Stimulated activated naive CD4-positive, alpha-beta T cell treated with Interleukin-2 at 50 U/mL for 16 hours (primary cell): ENCODE data around the gene ACTL9.

ENCODE experiments used
- DNase-seq: peaks from one replicate; lab custom pipeline; 2025; lab: John Stamatoyannopoulos, UW

The ACTL9 gene

DNA sequence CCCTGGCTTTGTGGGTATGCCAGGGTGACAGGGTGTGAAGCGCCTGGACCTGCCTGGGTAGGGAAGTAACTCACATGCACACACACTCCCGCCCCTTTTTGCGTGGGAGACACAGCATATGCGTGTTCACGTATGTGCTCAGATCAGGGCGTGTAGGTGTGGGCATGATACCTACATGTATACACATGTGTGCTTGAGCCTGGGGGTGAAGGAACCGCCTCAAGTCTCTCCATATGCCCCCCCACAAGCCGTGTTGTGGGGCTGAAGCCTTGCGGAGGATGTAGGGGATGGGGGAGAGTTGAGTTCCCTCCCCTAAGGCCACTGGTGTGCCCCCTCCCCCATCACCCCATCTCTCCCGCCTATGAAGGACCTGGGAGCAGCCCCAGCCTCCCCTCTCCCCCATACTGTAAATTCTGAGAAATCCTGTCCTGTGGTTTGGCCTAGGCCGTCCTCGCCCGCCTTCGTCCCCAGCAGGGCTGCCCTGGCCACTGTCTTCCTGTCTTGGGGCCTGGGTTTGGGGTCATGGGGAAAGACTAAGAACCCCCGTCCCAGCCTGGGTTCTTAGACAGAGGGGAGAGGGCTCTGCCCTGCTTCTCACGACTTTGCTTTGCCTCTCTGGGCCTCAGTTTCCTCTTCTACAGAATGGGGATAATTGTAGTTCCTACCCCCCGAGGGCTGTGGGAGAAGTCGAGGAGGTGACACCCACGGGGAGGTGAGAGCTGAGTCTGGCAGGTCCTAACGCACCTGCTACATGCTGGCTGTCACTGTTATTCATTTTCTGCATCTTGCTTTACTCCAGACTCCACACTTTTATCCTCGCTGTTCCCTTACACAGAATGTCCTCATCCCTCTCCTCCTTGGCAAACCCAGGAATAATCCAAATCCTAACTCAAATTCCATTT is 14.3 kb downstream of the ACTL9 start:
- DNase-seq, result no peak

GRCh38 chr19:8682931-8683330 is 15.7 kb downstream of the ACTL9 start:
- DNase-seq, result no peak

DNA sequence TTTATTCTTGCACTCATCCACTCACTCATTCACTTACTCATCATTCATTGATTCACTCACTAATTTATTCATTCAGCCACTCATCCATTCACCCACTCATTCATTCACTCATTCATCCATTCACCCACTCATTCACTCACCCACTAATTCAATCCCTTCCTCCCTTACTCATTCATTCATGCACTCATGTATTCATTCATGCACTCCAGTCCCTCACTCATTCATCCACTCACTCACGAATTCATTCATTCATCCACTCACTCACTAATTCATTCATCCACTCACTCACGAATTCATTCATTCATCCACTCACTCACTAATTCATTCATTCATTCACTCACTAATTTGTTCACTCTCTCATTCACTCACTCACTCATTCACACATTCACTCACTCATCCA is 16.1 kb downstream of the ACTL9 start:
- DNase-seq, result no peak

DNA sequence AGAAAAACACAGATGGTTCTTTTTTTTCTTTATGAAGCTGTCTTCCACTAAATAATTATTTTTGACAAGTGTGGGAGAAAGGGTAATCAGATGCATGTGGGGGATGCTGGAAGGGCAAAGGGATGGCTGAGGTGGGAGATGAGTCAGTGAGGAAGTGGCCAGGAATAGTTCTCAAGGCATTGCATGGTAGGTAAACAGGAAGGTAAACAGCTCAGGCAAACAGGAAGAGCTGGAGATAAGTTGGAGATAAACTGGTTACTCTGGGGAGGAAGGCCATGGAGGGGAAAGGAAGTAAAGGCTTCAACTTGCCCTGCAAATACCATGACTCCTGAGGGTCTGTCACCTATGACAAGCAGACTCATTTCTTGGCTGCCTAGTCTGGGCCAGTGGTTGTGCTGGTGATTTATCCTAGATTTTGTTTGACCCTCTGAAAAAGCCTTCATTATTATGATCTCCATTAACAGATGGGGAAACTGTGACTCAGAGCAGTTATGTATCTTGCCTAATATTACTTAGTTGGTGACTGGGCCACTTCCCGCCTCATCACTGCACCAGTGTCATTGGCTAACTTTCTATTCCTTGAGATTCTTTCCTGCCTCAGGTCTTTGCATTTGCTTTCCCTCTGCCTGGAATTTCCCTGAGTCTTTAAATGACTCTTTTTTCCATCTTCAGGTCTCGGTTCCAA is 17.1 kb downstream of the ACTL9 start:
- DNase-seq, result no peak

DNA sequence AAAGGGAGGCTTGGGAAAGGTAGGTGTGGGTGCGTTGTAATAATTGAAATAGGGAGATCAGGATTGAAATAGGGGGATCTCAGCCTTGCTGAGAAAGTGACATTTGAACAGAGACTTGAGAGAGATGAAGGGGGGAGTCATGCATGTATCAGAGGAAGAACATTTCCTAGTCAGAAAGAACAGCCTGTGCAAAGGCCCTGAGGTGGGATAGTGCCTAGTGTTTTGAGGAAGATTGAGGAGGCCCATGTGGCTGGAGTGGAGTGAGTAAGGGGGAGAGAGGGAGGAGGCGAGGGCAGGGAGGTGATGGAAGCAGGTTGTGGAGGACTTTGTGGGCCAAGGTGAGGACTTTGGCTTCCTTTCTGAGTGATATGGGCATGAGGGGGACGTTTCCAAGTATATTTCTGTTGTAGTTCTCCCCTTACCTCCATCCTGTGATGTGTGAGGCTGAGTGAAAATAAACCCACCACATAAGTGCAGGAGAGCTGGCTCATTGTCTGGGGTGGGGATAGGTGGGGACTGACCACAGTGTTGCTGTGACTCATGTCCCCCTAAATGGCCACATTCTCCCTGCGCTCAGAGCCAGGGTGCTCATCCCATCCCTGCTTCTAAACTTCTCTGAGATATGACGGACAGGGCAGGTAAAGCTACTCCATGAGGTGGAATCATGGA is 17.8 kb downstream of the ACTL9 start:
- no peak for DNase-seq

DNA sequence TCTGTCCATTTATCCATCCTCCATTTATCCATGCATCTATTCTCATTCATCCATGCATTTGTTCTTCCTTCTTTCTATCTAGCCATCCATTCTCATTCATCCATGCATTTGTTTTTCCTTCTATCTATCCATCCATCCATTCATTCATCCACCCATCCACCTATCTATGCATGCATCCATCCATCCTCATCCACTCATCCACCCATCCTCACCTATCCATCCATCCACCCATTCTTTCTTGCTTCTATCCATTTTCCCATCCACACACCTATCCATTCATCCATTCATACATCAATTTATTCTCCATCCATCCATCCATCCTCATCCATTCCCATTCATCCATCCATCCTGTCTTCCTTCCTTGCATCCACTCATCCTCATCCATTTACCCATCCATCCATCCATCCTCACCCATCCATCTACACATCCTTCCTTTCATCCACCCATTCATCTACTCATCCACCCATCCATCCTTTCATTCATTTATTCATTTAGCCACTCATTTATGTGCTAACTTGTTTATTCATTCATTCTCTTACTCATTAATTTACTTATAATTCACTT is 20.3 kb downstream of the ACTL9 start:
- no peak for DNase-seq

GRCh38 chr19:8675066-8675465 is 23.5 kb downstream of the ACTL9 start:
- no peak for DNase-seq

GRCh38 chr19:8673276-8673891 is 25.2 kb downstream of the ACTL9 start:
- no peak for DNase-seq

- DNase-seq, result no peak
Observed at GRCh38 chr19:8666814-8667405, 31.7 kb downstream of the ACTL9 start.

GRCh38 chr19:8665468-8666213 is 33.0 kb downstream of the ACTL9 start:
- DNase-seq, result peak; percentile 15

DNA sequence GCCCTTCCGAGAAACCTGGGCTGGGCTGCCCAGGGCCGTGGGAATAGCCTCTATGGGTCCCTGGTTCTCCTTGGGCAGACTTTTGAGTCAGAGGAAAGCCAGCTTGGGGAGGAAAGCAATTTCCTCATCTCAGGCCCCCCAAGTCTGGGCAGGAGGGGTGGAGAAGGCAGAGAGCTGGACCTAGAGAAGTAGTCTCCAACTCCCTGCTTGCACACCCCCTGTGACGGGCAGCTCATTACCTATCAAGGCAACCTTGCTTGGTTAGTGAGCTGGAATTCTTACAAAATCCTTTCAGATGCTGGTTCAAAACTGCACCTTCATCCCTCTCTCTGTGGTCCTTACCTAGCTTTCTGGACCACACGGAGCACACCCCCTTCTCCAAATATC is 33.9 kb downstream of the ACTL9 start:
- no peak for DNase-seq

DNA sequence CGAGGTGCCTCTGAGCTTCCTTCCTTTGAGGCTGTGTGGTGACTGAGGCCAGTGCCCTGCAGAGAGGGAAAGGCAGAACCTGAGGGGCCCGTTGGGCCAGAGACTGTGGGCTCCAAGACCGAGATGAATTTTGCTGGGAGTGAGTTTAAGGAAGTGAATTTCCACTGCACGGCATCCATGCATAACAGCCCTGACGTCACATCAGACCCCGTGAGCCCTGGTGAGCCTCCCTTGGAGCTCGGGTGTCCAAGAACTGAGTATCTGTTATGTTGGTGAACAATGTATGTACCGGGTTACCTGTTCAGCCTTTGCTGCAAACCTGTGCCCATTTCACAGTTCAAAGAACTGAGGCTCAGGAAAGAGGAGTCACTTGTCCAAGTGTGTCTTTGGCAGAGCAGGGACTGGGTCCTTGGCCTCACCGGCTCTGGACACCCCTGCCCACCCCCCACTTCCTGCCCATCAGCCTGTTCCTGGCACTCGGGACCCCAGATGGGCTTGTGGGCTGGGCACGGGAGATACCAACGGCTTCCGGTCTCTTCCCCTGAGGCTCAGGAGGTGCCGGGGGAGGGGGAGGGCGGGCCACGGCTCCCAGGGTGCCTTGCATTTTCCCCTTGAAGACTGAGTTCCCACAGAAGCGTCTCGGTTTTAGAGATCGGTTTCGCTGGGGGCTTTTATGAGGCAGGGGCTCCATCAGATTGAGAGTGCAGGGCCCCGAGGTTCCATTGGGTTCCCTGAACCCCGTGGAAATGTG is 34.5 kb downstream of the ACTL9 start:
- DNase-seq, result peak; percentile 20

- no peak for DNase-seq
Observed at GRCh38 chr19:8662263-8662662, 36.3 kb downstream of the ACTL9 start.

DNA sequence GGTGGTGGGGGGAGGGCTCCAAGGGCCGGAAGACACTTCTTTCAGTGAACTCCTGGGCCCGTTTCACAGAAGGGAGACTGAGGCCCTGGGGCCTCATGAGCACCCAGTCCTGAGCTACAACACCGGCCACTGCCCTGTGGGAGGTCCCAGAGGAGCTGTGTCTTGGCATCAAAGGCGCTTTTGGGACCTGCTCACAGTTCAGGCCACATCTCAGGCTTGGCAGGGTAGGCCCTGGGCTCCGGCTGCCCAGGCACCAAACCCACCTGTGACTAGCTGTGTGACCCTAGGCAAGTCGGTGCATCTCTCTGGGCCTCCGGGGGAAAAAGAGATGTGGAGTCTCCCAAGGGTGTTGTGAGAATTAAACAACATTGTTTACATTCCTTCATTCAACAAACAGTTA is 38.7 kb downstream of the ACTL9 start:
- DNase-seq, result no peak

GRCh38 chr19:8657869-8658268 is 40.7 kb downstream of the ACTL9 start:
- DNase-seq, result no peak

- DNase-seq, result peak; percentile 24
Observed at GRCh38 chr19:8655340-8655709, 43.3 kb downstream of the ACTL9 start.

DNA sequence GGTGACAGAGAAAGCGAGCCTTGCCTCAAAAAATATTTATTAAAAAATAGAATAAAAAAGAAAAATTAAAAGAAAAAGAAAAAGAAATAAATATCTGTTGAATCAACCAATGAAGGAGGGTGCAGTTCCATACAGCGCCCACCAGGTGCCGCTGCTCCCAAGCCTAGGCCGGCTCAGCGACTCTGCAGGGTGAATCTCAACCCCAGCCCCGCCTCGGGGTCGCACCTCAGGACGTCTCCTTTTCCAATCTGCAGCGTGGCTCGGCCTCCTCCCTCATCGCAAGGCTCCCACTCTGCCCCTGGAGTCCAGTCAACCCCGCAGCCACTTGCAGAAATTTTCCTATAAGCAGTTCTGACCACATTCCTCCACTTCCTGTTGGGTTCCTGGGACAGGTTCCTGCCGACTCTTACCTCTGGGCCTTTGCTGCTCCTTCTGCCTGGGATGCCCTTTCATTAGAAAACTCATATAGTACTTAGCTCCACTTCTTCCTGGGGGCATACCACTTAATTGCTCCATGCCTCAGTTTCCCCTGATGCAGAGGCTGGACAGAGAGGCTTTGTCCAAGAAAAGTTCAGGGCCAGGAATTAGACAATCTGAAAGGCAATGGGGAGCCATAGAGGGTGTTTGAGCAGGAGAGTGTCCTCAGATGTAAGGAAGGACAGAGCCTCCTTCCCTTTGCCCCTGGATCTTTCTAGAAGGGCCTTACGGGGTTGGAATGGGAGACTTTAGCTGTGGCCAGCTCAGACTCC is 43.8 kb downstream of the ACTL9 start:
- peak; percentile 65 for DNase-seq

DNA sequence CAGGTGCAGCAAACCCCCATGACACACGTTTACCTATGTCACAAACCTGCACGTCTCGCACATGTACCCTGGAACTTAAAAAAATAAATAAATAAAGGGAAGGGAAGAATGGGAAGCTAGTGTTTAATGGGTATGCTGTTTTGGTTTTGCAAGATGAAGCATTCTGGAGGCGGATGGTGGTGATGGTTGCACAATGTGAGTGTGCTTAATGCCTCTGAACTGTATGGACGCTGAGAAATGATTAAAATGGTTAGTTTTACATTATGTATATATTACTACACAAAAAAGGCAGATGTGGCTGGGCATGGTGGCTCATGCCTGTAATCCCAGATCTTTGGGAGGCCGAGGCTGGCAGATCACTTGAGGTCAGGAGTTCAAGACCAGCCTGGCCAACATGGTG is 50.4 kb downstream of the ACTL9 start:
- no peak for DNase-seq
